SK-N-SH (cell line): ENCODE data around the gene GCH1. TPM values are rescaled to one million over a fixed set of nuclear protein-coding genes. Genes with fewer than 3 reads are reported as not detected.

ENCODE experiments used
- CTCF ChIA-PET: fragments of 300-600, 350-600 bp; formaldehyde crosslinking; extraction: SDS; loops from one replicate; lab custom pipeline; 2021; lab: Yijun Ruan, JAX
- POLR2A ChIA-PET: fragments of 350-600 bp; sonication (Branson Sonifier 250); formaldehyde crosslinking; extraction: SDS; loops from one replicate; lab custom pipeline; 2020; ENCODE audit warnings: antibody characterized with exemption, inconsistent platforms; lab: Yijun Ruan, JAX
- DNase-seq: peaks from one replicate; pipeline ENCODE4 v3.0.0; 2012
- H2AFZ ChIP-seq: fragments of 200-600 bp; sonication (generic); 2 replicates; pipeline ENCODE4 v1.8.1; 2016; ENCODE audit warnings: antibody characterized with exemption, mild to moderate bottlenecking, low read depth
- H3F3A ChIP-seq: fragments of 200-600 bp; sonication (generic); replicated peaks from 2 replicates; pipeline ENCODE3; 2016; ENCODE audit warnings: antibody characterized with exemption, mild to moderate bottlenecking; ENCODE audit not compliant: insufficient read depth
- H3K27ac ChIP-seq, 2 experiments: fragments of 200-500 bp in 1 of 2; fragments of 200-600 bp in 1 of 2; sonication (Bioruptor generic) in 1 of 2; sonication (generic), shearing (Covaris generic) in 1 of 2; 2 replicates each; pipeline versions ENCODE4 v1.5.1 to v1.6.1; 2014 to 2016; ENCODE audit warnings: low read depth in 2 of 2, inconsistent platforms in 1 of 2, low read length in 1 of 2, mild to moderate bottlenecking in 1 of 2, mixed read lengths in 1 of 2
- H3K27me3 ChIP-seq: fragments of 200-600 bp; sonication (generic), shearing (Covaris generic); 2 replicates; pipeline ENCODE4 v1.6.1; 2016; ENCODE audit warnings: mixed run types; ENCODE audit not compliant: insufficient read depth
- H3K36me3 ChIP-seq, 2 experiments: fragments of 200-500 bp in 1 of 2; fragments of 200-600 bp in 1 of 2; sonication (Bioruptor generic) in 1 of 2; sonication (generic) in 1 of 2; replicated peaks in 1 of 2; 2 replicates each; pipeline versions ENCODE3 to v1.5.1; 2014 to 2016; ENCODE audit warnings: low read length in 1 of 2, mild to moderate bottlenecking in 1 of 2; ENCODE audit not compliant: insufficient read depth in 2 of 2, control insufficient read depth in 1 of 2
- H3K4me1 ChIP-seq, 2 experiments: fragments of 200-500 bp in 1 of 2; fragments of 200-600 bp in 1 of 2; sonication (Bioruptor generic) in 1 of 2; sonication (generic), shearing (Covaris generic) in 1 of 2; 2 replicates each; pipeline versions ENCODE4 v1.5.1 to v1.6.1; 2014 to 2016; ENCODE audit warnings: low read depth in 1 of 2, low read length in 1 of 2, mixed run types in 1 of 2; ENCODE audit not compliant: insufficient read depth in 2 of 2, control insufficient read depth in 1 of 2
- H3K4me2 ChIP-seq: fragments of 200-600 bp; sonication (generic), shearing (Covaris generic); 2 replicates; pipeline ENCODE4 v1.6.1; 2017; ENCODE audit warnings: mixed run types
- H3K4me3 ChIP-seq, 2 experiments: fragments of 200-500 bp in 1 of 2; fragments of 200-600 bp in 1 of 2; sonication (Bioruptor generic) in 1 of 2; sonication (generic), shearing (Covaris generic) in 1 of 2; 2 replicates each; pipeline versions ENCODE4 v1.5.1 to v1.8.1; 2014 to 2016; ENCODE audit warnings: low read depth in 2 of 2, inconsistent platforms in 1 of 2, low read length in 1 of 2, mild to moderate bottlenecking in 1 of 2, mixed read lengths in 1 of 2, moderate library complexity in 1 of 2
- H3K79me2 ChIP-seq: fragments of 200-600 bp; sonication (generic); 2 replicates; pipeline ENCODE4 v1.8.1; 2017; ENCODE audit warnings: mild to moderate bottlenecking; ENCODE audit not compliant: insufficient read depth
- H3K9ac ChIP-seq: fragments of 200-600 bp; sonication (generic); 2 replicates; pipeline ENCODE4 v1.6.1; 2017; ENCODE audit warnings: mixed run types
- H3K9me2 ChIP-seq: fragments of 200-600 bp; sonication (generic); 2 replicates; pipeline ENCODE4 v1.6.1; 2017; ENCODE audit warnings: mixed run types
- H3K9me3 ChIP-seq: fragments of 200-600 bp; sonication (generic); 2 replicates; pipeline ENCODE4 v1.6.1; 2017; ENCODE audit warnings: mixed run types, mild to moderate bottlenecking, moderate library complexity
- H4K20me1 ChIP-seq: fragments of 200-600 bp; sonication (generic); 2 replicates; pipeline ENCODE4 v1.6.1; 2017; ENCODE audit warnings: mild to moderate bottlenecking, mixed run types; ENCODE audit not compliant: insufficient read depth
- CHD2 ChIP-seq: fragments of 150-350 bp; IDR thresholded peaks from 2 replicates; pipeline ENCODE4 v1.6.1; 2018; ENCODE audit warnings: low read length; ENCODE audit not compliant: partially characterized antibody
- EP300 ChIP-seq, 2 experiments: IDR thresholded peaks; 2 replicates each; pipeline versions ENCODE4 v1.4.0 to v1.6.1; 2012; ENCODE audit warnings: borderline replicate concordance in 1 of 2, low read depth in 1 of 2, low read length in 1 of 2
- GABPA ChIP-seq: IDR thresholded peaks from 2 replicates; pipeline ENCODE4 v1.4.0; 2012; ENCODE audit warnings: low read depth, mild to moderate bottlenecking
- MXI1 ChIP-seq: IDR thresholded peaks from 2 replicates; pipeline ENCODE4 v1.6.1; 2012; ENCODE audit warnings: mild to moderate bottlenecking, low read depth, low read length, improper control_type of control experiment
- POLR2AphosphoS5 ChIP-seq: IDR thresholded peaks from 2 replicates; pipeline ENCODE4 v1.6.1; 2012; ENCODE audit warnings: low read depth, low read length
- RFX5 ChIP-seq: IDR thresholded peaks from 2 replicates; pipeline ENCODE4 v1.6.1; 2012; ENCODE audit warnings: mild to moderate bottlenecking, improper control_type of control experiment, low read length
- RXRA ChIP-seq: IDR thresholded peaks from 2 replicates; pipeline ENCODE4 v1.4.0; 2012; ENCODE audit warnings: low read depth, mild to moderate bottlenecking, borderline replicate concordance
- SIN3A ChIP-seq: IDR thresholded peaks from 2 replicates; pipeline ENCODE4 v1.6.1; 2012; ENCODE audit warnings: low read depth, mild to moderate bottlenecking, low read length, moderate library complexity, borderline replicate concordance
- TAF1 ChIP-seq: IDR thresholded peaks from 2 replicates; pipeline ENCODE4 v1.6.1; 2012; ENCODE audit warnings: low read depth, mild to moderate bottlenecking, low read length, moderate library complexity, borderline replicate concordance
- TCF12 ChIP-seq: IDR thresholded peaks from 2 replicates; pipeline ENCODE4 v1.4.0; 2012
- YY1 ChIP-seq: IDR thresholded peaks from 2 replicates; pipeline ENCODE4 v1.4.0; 2012; ENCODE audit warnings: low read depth, mild to moderate bottlenecking
- ZBTB33 ChIP-seq: IDR thresholded peaks from 2 replicates; pipeline ENCODE4 v1.4.0; 2012; ENCODE audit warnings: low read depth, borderline replicate concordance
- WGBS: methylation state at CpG from one replicate; pipeline ENCODE4 v1.1.6; 2017; ENCODE audit warnings: low lambda C conversion rate; 5-methylcytosine and 5-hydroxymethylcytosine counted together
- polyA plus RNA-seq, 3 experiments: library from polyadenylated mRNA; depleted of rRNA; stranded (reverse); fragments of >200 nt; gene quantifications; 2 replicates each; pipeline ENCODE4 v1.2.3, GENCODE V29; 2012
- TF ChIP-seq, protein P1 (sequence below): IDR thresholded peaks from 2 replicates; pipeline ENCODE4 v1.6.1; 2012; ENCODE audit warnings: mild to moderate bottlenecking, low read depth, low read length, moderate library complexity
- TF ChIP-seq, protein P2 (sequence below): IDR thresholded peaks from 2 replicates; pipeline ENCODE4 v1.4.0; 2012; ENCODE audit warnings: low read depth, borderline replicate concordance

GCH1 gene
- polyA plus RNA-seq, 1 of the 3 experiments (the other 2 are of a cell fraction), result 2.2 TPM

DNA sequence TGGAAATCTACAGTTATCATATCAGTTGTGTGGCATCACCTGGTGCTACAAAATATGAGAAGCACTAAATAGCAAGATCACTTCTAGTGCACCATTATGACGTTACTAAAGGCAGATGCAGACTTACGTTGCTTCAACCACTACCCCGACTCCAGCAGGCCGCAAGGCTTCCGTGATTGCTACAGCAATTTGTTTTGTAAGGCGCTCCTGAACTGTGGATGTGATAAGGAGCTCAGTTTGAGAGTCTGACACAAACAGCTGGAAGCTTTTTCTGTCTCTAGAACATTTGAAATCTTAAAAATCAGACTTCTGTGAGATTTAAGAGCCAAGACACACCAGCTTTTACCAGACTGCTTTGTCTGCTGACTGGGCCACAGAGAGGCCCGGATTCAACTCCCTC, 57.0 kb downstream of the GCH1 start:
- Histone ChIP-seq H3K4me3 (no peak overlapping the region), H3F3A (no peaks in the 10 kb centered on the region), H3K79me2 (no peaks in the 10 kb centered on the region), H3K9ac (no peak overlapping the region), H3K9me2 (no peaks in the 10 kb centered on the region), H2AFZ (no peak overlapping the region), H3K9me3 (no peaks in the 10 kb centered on the region), H4K20me1 (no peaks in the 10 kb centered on the region), H3K4me2 (no peak overlapping the region), H3K27ac (peak overlapping the region in 1 of 2 experiments; percentile 43; a peak in 1 of 4 replicates), H3K4me1 (peaks cover 0 to 4% of the 10 kb centered on the region in 2 experiments; a peak in 2 of 4 replicates), H3K27me3 (no peaks in the 10 kb centered on the region), H3K36me3 (peaks cover 0 to 10% of the 10 kb centered on the region in 2 experiments)
- DNase-seq, result no peak
- no peak for TF ChIP-seq RXRA
- TF ChIP-seq RFX5, result no peak
- WGBS, result 87% methylated on average over 7 of the region's 7 CpGs
- CTCF ChIA-PET, result interaction anchor here (0.6 to 1.9 kb wide), 4 partner anchors 21 to 136 kb away, joined by 3 to 5 read pairs (median 3); no protein-coding TSS in a partner anchor
- POLR2A ChIA-PET, result no interaction called here

GRCh38 chr14:54844479-54844878, 58.1 kb downstream of the GCH1 start:
- Histone ChIP-seq H3K9me2 (no peaks in the 10 kb centered on the region), H3K27ac (0 out of 4 replicates have a peak overlapping the region, but pooled peaks of 1 of the 2 experiments have one; percentile 25), H3K4me1 (peaks cover 0 to 4% of the 10 kb centered on the region in 2 experiments; a peak in 2 of 4 replicates), H3K4me2 (no peak overlapping the region), H3K4me3 (no peak overlapping the region), H3K36me3 (peaks cover 0 to 13% of the 10 kb centered on the region in 2 experiments), H4K20me1 (no peaks in the 10 kb centered on the region), H3K79me2 (no peaks in the 10 kb centered on the region), H3K9me3 (no peaks in the 10 kb centered on the region), H3K27me3 (no peaks in the 10 kb centered on the region), H2AFZ (no peak overlapping the region), H3F3A (no peaks in the 10 kb centered on the region), H3K9ac (no peak overlapping the region)
- ChIA-PET CTCF (interaction anchor here (0.6 kb wide), 1 partner anchor 358 kb away, joined by 4 read pairs; no protein-coding TSS in a partner anchor), POLR2A (no interaction called here)
- WGBS, result 76% methylated on average over 2 of the region's 2 CpGs
- TF ChIP-seq EP300 (IDR thresholded peaks at IDR 0.05; ENCODE audit: borderline replicate concordance in 1 of 2, low read depth in 1 of 2, low read length in 1 of 2) (no peak), CHD2 (no peak), GABPA (no peak), MXI1 (no peak), TAF1 (no peak), TCF12 (no peak), ZBTB33 (no peak), RFX5 (no peak), POLR2AphosphoS5 (no peak), YY1 (no peak), SIN3A (no peak)
- TF ChIP-seq, protein P1, sequence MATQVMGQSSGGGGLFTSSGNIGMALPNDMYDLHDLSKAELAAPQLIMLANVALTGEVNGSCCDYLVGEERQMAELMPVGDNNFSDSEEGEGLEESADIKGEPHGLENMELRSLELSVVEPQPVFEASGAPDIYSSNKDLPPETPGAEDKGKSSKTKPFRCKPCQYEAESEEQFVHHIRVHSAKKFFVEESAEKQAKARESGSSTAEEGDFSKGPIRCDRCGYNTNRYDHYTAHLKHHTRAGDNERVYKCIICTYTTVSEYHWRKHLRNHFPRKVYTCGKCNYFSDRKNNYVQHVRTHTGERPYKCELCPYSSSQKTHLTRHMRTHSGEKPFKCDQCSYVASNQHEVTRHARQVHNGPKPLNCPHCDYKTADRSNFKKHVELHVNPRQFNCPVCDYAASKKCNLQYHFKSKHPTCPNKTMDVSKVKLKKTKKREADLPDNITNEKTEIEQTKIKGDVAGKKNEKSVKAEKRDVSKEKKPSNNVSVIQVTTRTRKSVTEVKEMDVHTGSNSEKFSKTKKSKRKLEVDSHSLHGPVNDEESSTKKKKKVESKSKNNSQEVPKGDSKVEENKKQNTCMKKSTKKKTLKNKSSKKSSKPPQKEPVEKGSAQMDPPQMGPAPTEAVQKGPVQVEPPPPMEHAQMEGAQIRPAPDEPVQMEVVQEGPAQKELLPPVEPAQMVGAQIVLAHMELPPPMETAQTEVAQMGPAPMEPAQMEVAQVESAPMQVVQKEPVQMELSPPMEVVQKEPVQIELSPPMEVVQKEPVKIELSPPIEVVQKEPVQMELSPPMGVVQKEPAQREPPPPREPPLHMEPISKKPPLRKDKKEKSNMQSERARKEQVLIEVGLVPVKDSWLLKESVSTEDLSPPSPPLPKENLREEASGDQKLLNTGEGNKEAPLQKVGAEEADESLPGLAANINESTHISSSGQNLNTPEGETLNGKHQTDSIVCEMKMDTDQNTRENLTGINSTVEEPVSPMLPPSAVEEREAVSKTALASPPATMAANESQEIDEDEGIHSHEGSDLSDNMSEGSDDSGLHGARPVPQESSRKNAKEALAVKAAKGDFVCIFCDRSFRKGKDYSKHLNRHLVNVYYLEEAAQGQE, result no peak
- TF ChIP-seq, protein P2, sequence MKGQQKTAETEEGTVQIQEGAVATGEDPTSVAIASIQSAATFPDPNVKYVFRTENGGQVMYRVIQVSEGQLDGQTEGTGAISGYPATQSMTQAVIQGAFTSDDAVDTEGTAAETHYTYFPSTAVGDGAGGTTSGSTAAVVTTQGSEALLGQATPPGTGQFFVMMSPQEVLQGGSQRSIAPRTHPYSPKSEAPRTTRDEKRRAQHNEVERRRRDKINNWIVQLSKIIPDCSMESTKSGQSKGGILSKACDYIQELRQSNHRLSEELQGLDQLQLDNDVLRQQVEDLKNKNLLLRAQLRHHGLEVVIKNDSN, result no peak
- no peak for DNase-seq
